NCI-H2081 (cell line): ENCODE data around the gene TOMM20.

Experiments used
- DNase-seq, 2 experiments: peaks; one replicate each; lab custom pipeline; 2025; lab: John Stamatoyannopoulos, UW

The TOMM20 gene

GRCh38 chr1:235067396-235068157 is 61.1 kb downstream of the TOMM20 start:
- peak in 1 of 2 experiments; percentile 35 for DNase-seq

GRCh38 chr1:235063068-235063765 is 65.4 kb downstream of the TOMM20 start:
- DNase-seq = no peak

- peak in 1 of 2 experiments; percentile 33 for DNase-seq
These were observed 67.8 kb downstream of the TOMM20 start for GRCh38 chr1:235060607-235061470.
